Stimulated activated CD8-positive, alpha-beta memory T cell treated with anti-CD3 and anti-CD28 coated beads, Interleukin-15, amount 100 ng/mL, for 4 hours (primary cell): ENCODE measurements around the gene SERTM1.

Source experiments
- DNase-seq, 2 donors: peaks; one replicate each; pipeline ENCODE4 v3.0.0-alpha.2; 2020; ENCODE audit warnings: low read depth in 2 of 2

The SERTM1 gene

DNA sequence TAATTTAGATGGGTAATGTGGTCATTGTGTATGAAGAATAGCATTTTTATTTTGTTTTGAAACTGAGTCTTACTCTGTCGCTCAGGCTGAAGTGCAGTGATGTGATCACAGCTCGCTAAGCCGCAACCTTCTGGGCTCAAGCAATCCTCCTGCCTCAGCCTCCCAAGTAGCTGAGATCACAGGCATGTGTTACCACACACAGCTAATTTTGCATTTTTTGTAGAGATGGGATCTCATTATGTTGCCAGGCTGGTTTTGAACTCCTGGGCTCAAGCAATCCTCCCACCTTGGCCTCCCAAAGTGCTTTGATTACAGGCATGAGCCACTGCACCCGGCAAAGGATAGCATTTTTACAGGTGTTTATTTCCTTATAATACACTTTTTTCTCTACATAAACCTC is 36.6 kb downstream of the SERTM1 start:
- no peak for DNase-seq

- no peak for DNase-seq
These were observed 38.5 kb downstream of the SERTM1 start for GRCh38 chr13:36712290-36712689.

DNA sequence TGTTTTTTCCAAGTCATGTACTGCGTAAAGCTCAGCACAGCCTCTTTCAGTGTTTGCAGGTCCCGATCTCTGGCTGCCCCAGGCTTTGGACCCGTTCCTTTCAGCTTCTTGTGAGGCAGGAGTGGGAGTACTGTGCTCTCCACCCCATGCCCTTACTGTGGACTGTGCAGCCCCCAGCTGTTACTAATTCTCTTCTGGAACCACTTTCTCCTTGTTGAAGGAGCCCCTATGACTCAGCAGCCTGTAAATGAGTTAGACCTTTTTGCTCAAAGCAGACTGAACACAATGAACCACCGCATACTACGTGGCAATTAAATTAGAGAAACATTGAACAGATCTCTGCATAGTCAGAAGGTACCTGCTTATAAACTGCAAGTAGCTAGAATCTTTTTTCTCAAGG is 39.0 kb downstream of the SERTM1 start:
- no peak for DNase-seq

GRCh38 chr13:36713887-36714286 is 40.1 kb downstream of the SERTM1 start:
- DNase-seq: no peak

- DNase-seq: no peak
These were observed 42.0 kb downstream of the SERTM1 start for GRCh38 chr13:36715841-36716240.

- DNase-seq: no peak
These were observed 43.2 kb downstream of the SERTM1 start for GRCh38 chr13:36717017-36717416.

DNA sequence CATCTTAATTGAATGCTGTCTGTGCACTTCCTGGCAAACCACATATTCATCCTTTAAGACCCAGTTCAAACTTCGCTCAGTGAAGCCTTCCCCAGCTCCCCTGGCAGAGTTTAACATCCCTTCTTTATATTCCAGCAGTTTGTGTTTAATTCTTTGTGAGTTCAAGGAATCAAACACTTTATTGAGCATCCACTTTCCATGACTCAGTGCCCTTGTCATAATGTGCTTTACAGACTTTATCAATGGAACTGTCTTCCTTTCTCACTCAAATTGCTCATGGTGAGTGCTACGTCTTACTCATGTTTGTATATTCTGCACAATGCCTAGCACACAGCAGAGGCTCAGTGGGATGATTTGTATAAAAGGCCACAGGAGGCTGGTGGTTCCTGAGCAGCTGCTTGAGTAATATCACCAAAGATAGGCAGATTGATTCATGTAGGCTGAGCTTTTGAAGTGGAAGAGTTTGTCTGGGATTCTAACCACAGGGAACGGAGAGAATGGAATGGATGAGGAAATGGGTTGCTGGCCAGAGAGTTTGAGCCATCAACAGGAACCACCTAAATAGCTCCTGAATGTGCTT is 44.2 kb downstream of the SERTM1 start:
- no peak for DNase-seq

- no peak for DNase-seq
These were observed 44.9 kb downstream of the SERTM1 start for GRCh38 chr13:36718686-36719085.

DNA sequence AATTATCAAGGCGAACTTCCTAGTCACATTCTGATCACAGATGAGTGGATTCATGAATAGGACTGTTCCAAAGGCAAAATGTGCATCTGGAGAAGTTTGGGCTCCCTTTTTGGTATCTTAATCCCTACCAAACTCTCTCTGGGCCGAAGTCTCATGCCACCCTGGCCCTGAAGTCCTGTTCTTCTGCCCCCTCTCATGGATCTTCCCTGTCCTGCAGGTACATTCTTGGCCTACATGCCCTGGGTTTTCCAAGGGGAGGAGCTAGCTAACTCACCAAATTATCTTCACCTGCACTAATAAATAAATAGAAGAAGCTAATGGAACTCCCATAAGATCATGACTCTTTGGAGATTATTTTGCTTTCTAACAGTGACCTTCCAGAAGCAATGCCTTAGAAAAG is 50.3 kb downstream of the SERTM1 start:
- DNase-seq: no peak

DNA sequence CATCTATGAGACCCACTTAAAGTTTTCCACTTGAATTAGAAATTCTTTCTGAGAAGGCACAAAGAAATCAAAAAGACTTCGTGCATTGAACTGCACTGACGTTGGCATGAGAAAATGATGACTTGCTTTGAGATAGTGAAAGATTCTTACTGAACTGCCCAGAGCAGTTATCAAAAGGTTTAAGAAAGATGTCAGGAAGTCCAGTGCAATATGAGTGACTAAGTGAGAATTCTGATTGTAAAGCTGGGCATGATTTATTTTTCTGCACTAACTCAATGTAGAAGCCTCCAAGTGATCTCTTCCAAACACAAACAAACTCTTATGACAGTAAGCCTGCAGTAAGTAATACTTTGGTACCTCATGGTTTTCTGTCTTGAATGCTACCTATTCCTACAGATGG is 52.1 kb downstream of the SERTM1 start:
- DNase-seq: no peak

GRCh38 chr13:36728006-36728405 is 54.2 kb downstream of the SERTM1 start:
- no peak for DNase-seq

- no peak for DNase-seq
These were observed 62.4 kb downstream of the SERTM1 start for GRCh38 chr13:36736119-36736726.

- no peak for DNase-seq
These were observed 63.8 kb downstream of the SERTM1 start for GRCh38 chr13:36737524-36738083.

DNA sequence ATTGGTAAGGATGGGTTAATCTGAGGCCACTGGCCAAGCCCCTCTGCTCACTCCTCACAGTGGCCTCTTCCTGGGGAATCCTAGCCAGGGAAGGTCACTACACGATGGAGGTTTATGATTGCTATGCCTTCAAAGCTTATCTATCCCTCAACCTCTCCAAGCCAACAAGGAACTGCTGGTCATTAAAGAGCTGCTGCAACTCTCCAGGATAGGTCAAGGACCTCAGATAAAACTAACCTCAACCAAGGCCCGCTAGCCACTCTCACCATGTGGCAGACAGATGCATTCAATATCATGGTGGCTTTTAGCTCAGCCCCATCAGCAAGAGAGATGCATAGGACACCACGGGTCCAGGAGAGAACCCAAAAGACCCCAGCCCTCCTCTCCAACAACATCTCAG is 71.6 kb downstream of the SERTM1 start:
- DNase-seq: no peak

DNA sequence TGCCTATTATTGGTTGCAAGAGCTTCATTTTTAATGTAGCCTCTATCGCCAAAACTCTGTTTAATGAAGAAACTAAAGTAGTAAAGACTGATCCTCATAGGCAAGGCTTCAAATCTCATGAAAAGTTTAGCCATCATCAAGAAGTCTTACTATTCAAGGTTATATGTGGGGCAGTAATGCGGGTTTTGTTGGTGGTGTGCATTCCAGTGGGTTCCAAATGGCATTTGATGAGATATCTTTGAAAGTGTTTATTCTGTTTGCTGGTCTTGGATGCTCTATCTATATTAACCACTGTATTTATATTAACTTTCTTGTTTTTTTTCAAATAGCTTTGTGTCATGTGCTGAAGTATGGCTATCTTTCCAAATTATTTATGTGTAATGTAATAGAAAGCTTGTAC is 72.2 kb downstream of the SERTM1 start:
- no peak for DNase-seq
